Fibroblast of the aortic adventitia (primary cell): Measurements from ENCODE around the gene ARRB1. TPM values are rescaled to one million over a fixed set of nuclear protein-coding genes. Genes with fewer than 3 reads are reported as not detected.

Source experiments
- DNase-seq: peaks from one replicate; pipeline ENCODE4 v3.0.0-alpha.2; 2010; ENCODE audit warnings: low read depth
- H3K4me3 ChIP-seq: 2 replicates; pipeline ENCODE4 v1.5.1; 2011; ENCODE audit warnings: low read depth, mild to moderate bottlenecking, control low read depth, low read length, moderate library complexity
- total RNA-seq: library from RNA; depleted of rRNA; stranded (reverse); fragments of >200 nt; gene quantifications from 2 replicates; pipeline ENCODE4 v1.2.3, GENCODE V29; 2012; ENCODE audit warnings: low replicate concordance
- TF ChIP-seq, protein P1 (sequence below): IDR thresholded peaks from 2 replicates; pipeline ENCODE4 v1.5.1; 2011; ENCODE audit warnings: mild to moderate bottlenecking, low read length, control low read depth, inconsistent platforms; ENCODE audit not compliant: insufficient read depth

Gene ARRB1
- total RNA-seq = 32.0 and 36.3 TPM in 2 replicates

GRCh38 chr11:75351541-75351790, at the start of gene ARRB1:
Gene ARRB1 (minus strand): TSS chr11:75351661. CDS start chr11:75351607, 54 bp downstream.
- no peak for DNase-seq
- TF ChIP-seq, protein P1, sequence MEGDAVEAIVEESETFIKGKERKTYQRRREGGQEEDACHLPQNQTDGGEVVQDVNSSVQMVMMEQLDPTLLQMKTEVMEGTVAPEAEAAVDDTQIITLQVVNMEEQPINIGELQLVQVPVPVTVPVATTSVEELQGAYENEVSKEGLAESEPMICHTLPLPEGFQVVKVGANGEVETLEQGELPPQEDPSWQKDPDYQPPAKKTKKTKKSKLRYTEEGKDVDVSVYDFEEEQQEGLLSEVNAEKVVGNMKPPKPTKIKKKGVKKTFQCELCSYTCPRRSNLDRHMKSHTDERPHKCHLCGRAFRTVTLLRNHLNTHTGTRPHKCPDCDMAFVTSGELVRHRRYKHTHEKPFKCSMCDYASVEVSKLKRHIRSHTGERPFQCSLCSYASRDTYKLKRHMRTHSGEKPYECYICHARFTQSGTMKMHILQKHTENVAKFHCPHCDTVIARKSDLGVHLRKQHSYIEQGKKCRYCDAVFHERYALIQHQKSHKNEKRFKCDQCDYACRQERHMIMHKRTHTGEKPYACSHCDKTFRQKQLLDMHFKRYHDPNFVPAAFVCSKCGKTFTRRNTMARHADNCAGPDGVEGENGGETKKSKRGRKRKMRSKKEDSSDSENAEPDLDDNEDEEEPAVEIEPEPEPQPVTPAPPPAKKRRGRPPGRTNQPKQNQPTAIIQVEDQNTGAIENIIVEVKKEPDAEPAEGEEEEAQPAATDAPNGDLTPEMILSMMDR = no peak
- peak within 1 kb of the TSS; percentile 73 for H3K4me3 ChIP-seq

DNA sequence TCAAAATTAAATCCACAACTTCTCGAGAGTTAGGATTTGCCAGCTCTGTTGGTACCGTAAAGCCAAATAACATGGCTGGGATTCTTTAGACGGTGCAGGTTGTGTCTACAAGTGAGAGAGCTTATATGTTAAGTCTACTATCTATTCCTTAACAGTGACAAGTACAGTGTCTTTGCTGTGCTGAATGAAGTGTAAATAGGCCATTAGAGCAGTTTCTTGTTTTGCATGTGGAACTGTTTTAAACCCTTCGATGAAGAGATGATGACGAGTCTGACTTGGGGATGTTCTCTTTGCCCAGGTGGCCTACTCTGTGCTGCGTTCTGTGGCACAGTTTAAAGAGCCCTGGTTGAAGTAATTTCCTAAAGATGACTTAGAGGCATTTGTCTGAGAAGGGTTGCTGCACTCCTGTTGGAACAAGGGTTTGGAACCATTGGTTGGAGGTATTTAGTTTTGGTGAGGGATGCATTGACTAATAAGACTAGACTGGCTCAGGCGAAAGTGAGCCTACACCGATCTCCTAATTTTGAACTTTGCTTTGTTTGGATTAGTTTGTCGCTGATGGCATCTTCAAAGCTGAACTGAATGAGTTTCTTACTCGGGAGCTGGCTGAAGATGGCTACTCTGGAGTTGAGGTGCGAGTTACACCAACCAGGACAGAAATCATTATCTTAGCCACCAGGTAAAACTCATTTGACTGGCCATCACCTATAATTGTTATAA, 48.8 kb upstream of the ARRB1 start:
- TF ChIP-seq, protein P1 = no peak
- peak; percentile 33 for DNase-seq
- H3K4me3 ChIP-seq = peak overlapping the region; percentile 99

DNA sequence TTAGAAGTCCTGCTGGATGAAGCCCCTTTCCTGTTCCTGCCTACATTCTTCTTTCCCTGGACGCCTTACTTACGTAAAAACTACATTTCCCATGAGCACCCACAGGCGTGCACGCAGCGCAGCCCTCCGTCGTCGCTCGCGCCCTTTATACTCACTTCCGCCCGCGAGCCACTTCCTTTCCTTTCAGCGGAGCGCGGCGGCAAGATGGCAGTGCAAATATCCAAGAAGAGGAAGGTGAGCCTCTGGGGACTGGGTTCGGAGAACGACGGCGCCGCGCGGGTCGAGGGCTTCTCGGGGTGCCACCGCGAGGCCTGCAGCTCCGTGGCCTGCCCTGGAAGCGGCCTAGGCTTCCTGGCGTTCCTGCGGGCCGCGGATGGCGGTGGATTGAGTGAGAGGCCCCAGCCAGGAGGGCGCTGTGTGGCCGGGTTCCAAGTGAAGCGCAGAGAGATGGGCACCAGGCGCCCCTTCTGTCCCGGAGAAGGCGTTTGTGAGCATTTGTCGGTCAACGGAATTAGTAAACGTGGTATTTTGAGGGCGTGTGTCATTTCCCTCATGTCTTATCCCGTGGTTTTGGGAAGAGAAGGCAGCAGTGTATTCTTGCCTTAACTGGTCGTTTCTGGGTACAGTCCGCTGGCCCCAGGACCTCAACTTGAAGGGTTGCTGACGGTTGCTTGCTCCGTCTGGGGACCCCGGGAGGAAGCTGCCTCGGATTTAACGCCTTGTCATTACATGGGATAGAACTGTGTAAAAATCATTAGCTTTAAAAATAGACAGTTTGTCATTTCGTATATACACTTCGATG, 48.1 kb upstream of the ARRB1 start, which contains the start of gene RPS3:
Gene RPS3 (plus strand): TSS at position 175 of the 802 bp plus-strand sequence. CDS start 30 bp downstream, at position 205.
- peak; percentile 92 for DNase-seq
- TF ChIP-seq, protein P1 = no peak
- H3K4me3 ChIP-seq = peak within 1 kb of the TSS; percentile 99

DNA sequence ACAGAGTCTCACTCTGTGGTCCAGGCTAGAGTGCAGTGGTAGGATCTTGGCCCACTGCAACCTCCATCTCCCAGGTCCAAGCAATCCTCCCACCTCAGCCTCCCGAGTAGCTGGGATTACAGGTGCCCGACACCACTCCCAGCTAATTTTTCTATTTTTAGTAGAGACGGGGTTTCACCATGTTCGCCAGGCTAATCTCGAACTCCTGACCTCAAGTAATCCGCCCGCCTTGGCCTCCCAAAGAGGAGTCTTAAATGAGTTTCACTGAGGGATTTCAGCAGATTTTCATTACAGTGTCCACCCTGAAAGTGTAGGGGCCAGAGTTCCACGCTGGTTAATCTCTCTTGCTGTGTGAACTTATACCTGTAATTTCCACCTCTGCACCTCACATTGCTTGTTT, 47.4 kb upstream of the ARRB1 start:
- TF ChIP-seq, protein P1 = no peak
- DNase-seq = no peak
- no peak overlapping the region for H3K4me3 ChIP-seq

DNA sequence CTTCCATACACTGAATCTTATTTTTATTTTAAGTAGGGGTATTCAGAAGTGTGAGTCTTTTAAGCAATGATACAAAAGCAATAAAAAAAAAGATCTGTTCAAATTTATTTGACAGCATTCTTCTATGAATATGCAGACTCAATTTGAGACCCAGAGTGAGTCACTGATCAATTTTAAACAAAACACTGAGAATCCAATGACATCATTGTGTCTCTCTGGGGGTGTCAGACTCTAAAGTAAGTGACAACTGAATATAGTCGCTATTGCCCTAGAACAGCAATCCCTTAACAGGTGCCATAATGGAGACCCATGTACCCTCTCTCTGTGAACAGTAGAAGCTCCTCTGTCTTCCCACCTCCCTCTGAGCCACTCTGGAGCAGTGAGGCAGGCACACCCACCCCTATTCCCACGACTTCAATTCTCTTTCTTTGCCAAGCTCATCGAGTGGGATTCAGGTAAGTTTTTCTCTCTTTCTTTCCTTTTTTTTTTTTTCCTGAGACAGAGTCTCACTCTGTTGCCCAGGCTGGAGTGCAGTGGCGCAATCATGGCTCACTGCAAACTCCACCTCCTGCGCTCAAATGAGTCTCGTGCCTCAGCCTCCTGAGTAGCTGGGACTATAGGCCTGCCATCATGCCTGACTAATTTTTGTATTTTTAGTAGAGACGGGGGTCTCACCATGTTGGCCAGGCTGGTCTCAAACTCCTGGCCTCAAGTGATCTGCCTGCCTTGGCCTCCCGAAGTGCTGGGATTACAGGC, 42.8 kb upstream of the ARRB1 start:
- TF ChIP-seq, protein P1 = no peak
- no peak overlapping the region for H3K4me3 ChIP-seq
- no peak for DNase-seq

- DNase-seq = no peak
- no peak overlapping the region for H3K4me3 ChIP-seq
- TF ChIP-seq, protein P1 = no peak
Observed at GRCh38 chr11:75389925-75390324, 38.5 kb upstream of the ARRB1 start.
